ENCODE data around the gene PCSK6.

The PCSK6 gene

GRCh38 chr15:101498717-101499480, 9.4 kb upstream of the PCSK6 start:
- no peak for DNase-seq

DNA sequence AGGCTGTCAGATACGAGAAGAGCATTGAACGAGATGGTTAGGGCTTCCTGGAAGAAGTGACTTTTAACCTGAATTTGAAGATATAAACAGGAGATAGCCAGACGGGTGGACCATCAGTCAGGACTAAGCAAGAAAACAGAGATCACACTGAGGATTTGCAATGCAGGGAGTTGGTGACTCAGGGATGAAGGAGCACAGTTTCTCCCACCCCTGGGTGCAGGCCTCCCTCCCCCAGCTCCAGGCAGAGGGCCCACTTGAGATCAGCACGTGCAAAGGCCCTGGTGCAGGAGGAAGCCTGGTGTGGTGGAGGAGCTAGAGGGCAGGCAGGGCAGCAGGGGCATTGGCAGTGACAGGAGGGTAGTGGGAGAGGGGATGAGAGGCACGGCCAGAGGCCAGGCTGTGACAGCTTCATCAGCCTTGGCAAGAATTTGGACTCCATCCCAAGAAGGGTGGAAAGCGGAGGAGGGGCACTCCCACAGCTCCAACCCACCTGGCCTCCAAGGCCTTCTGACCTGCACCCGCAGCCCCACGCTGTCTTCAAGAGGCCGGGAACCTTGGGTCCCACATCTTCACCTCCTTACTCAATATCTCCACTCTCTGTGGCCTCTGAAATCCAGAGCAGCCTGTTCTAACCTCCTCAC, 8.7 kb upstream of the PCSK6 start:
- no peak for DNase-seq

GRCh38 chr15:101497484-101498034, 8.1 kb upstream of the PCSK6 start:
- DNase-seq, result no peak

GRCh38 chr15:101497017-101497416, 7.5 kb upstream of the PCSK6 start:
- DNase-seq, result no peak

GRCh38 chr15:101496198-101496986, 6.9 kb upstream of the PCSK6 start:
- DNase-seq, result no peak

GRCh38 chr15:101495334-101496197, 6.1 kb upstream of the PCSK6 start:
- no peak for DNase-seq

GRCh38 chr15:101494251-101494796, 4.8 kb upstream of the PCSK6 start:
- DNase-seq, result no peak

DNA sequence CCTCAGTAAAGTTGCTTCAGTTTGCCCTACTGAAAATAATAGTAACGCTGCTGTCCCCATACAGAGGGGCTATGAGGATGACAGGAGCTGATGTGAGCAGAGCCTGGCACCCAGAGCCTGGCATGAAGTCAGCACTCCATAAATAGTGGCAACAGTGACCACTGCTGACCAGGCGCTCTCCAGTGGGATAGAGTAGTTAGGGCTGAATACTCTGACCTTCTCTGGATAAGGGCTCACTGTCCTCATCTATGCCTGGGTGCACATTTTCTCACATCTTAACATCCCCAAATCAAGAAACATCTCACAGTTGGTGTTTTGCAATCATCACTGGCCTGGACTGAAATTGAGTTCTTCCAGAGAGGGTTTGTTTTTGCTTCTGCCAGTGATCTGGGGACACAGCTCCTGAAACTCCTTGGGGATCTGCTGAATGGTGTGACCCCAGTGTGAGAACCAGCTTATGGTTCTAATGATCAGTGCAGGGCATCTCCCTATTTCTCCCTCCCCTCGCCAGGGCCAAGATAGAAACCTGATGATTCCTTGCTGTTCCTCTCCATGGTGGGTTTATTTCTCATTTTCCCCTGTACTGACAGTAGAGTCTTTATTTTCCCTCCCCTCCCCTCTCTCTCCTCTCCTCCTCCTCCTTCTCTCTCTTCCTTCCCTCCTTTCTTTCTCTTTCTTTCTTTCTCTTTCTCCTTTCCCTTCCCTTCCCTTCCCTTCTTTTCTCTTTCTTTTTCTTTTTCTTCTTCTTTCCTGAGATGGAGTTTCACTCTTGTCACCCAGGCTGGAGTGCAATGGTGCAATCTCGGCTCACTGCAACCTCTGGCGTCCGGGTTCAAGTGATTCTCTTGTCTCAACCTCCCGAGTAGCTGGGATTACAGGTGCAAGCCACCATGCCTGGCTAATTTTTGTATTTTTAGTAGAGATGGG, 3.5 kb upstream of the PCSK6 start:
- no peak for DNase-seq

DNA sequence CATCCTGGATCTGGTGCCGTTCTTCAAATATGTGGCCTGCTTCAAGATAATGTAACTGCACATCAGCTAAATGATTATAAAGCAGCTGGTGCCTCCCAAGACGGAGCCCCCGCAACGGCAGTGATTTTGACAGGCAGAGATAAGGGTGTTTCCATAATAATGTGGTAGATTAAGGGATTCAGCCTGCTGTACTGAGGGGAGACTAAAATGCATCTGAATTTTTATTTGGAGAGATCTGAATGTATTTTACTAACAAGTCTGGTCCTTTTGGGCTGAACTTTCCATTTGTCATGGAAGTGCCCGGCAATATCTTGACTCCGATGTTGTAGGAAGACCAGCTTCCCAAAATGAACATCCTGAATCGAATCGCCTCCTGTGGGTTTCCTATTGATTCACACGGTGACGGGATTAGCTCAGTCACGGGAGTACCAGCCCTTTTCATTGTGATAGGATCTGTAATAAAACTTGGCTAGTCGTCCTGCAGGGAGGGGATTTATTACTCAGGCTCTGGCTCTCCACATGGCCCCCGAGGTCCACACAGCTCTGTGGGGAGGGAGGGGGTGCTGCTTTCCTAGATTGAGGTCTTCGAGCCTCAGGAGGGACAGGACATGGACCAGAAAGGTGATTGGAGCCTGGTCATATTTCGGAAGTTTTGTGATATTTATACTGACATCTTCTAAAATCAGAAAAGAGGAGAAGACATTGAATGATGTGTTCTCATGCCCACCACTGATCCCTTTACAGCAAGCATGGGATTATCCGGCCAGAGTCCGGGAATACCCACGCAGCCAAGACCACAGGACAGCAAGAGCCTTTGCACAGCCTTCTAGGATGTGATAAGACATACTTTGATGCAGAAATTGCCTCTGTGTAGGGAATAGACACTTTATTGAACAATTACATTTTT, 2.5 kb upstream of the PCSK6 start:
- DNase-seq, result no peak

DNA sequence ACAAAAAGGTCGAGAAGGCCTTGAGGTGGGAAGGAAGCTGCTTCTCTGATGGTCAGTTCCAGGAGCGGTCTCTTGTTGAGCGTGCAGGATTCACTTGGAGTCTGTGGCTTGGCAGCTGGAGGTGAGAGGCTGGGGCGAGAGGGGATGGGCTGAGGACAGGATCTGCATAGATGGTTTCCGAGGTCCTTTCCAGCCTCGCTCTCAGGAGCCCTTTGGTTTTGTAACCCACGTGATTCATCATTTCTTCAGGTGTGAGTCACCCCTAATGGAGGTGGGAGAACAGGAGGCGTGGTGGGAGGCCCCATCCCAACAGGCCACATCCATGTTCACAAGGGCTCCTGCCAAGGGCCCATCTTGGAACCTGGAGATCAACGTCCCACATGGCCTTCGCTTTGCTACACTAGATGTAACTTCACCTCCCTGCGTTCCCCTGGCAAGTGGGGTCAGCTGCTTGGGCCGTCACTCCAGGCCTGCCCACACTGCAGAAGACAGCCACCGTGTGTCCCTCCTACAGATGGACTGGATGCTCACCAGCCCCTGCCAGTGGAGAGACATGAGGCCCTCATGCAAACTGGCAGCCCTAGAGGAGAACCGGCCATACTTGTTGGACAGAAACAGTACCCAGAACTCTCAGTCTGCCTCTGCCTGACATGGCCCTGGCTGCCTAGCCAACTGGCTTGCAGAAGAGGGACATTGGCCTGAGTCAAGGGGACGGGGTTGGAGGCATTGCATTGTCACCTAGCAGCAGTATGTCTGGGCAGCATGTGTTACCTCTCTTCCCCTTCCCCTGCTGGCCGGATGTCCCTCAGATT, 1.6 kb upstream of the PCSK6 start:
- no peak for DNase-seq

DNA sequence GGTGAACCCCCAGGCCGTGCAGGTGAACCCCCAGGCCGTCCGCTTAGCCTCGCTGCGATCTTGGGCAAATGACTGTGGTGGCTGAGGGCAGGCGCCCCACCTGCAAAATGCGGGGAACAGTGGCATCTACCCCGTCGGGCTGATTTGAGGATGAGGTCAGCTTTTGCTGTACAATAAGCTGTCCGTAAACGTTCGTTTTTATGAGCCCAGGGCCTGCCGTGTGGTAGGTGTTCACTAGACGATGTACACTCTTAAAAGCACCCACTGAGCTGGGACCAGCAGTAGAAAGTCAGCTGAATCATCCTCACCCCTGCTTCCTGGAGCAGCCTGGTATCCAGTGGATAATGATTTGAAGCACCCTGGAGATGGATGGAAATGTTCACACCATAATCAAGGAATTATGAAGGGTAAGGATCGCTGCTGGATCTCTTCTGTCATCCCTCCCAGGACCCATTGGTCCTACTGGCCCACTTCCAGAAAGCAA, 943 bp upstream of the PCSK6 start:
- DNase-seq, result no peak

- no peak for DNase-seq
These were observed 289 bp downstream of the PCSK6 start for GRCh38 chr15:101489237-101489598.

DNA sequence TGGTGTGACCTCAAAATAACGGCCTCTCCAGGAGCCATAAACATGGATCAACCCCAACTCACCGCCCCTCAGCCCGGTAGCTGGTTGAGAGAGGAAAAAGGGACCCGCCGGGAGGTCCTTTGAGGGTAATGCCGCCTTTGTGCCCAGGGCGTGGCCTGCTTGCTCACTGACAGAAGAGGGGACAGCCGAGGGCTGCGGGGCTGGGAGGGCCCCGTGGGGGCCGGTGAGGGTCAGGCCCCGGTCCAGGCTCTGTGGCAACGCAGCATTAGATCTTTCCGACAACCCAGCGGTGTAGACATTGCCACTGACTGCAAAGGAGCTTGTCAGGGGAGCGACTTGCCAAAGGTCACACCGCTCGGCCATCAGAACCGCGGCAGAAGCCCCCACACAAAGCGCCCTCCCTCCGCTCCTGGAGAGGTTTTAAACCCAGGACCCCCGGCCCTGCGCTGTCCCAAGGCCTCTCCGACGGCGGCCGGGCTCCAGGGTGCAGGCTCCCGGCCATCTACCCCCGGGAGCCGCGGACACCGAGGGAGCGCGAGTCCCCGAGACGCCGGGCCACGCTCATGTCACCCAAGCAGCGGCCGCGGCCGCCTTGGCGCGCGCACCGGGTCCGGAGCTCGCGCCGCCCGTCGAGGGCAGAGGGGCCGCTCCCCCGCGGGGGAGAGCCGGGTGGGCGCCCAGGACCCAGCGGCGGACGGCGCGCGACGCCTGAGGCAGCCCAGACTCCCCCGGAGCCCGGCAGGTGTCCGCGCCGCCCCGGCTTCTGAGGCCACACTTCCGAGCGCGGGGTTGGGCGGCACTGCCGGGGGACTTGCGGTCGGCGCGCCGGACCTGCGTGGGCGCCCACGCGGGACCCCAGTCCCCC, 975 bp downstream of the PCSK6 start:
- DNase-seq, result no peak

GRCh38 chr15:101486696-101487459, 2.6 kb downstream of the PCSK6 start:
- DNase-seq, result no peak

GRCh38 chr15:101483462-101483861, 6.0 kb downstream of the PCSK6 start:
- DNase-seq, result no peak

GRCh38 chr15:101482526-101483371, 6.8 kb downstream of the PCSK6 start:
- no peak for DNase-seq

Data from NCI-H187 treated with DMSO at 0.1 percent for 48 hours (cell line).